ENCODE results near the gene EHBP1.

The EHBP1 gene

GRCh38 chr2:62787386-62787785, 81.9 kb downstream of the EHBP1 start:
- ChIA-PET POLR2A (no interaction called here), CTCF (interaction anchor here (0.8 to 4.8 kb wide), 14 partner anchors 9 to 766 kb away, joined by 3 to 41 read pairs (median 4); no protein-coding TSS in a partner anchor)
- TF ChIP-seq, protein P1, sequence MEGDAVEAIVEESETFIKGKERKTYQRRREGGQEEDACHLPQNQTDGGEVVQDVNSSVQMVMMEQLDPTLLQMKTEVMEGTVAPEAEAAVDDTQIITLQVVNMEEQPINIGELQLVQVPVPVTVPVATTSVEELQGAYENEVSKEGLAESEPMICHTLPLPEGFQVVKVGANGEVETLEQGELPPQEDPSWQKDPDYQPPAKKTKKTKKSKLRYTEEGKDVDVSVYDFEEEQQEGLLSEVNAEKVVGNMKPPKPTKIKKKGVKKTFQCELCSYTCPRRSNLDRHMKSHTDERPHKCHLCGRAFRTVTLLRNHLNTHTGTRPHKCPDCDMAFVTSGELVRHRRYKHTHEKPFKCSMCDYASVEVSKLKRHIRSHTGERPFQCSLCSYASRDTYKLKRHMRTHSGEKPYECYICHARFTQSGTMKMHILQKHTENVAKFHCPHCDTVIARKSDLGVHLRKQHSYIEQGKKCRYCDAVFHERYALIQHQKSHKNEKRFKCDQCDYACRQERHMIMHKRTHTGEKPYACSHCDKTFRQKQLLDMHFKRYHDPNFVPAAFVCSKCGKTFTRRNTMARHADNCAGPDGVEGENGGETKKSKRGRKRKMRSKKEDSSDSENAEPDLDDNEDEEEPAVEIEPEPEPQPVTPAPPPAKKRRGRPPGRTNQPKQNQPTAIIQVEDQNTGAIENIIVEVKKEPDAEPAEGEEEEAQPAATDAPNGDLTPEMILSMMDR (IDR thresholded peaks at IDR 0.05; ENCODE audit: insufficient read depth, low read length, missing control alignments), result peak; percentile 6
- H3K4me3 ChIP-seq (ENCODE audit: low read depth, low read length), result no peak overlapping the region
- DNase-seq (ENCODE audit: low read depth, low spot score), result no peak

GRCh38 chr2:62789518-62789917, 84.0 kb downstream of the EHBP1 start:
- H3K4me3 ChIP-seq (ENCODE audit: low read depth, low read length), result no peak overlapping the region
- no peak for DNase-seq (ENCODE audit: low read depth, low spot score)
- ChIA-PET POLR2A (interaction anchor here (0.7 kb wide), 1 partner anchor 21 kb away, joined by 3 read pairs; no protein-coding TSS in a partner anchor), CTCF (interaction anchor here (2.7 kb wide), 1 partner anchor 698 kb away, joined by 13 read pairs; no protein-coding TSS in a partner anchor)
- TF ChIP-seq, protein P1 (IDR thresholded peaks at IDR 0.05; ENCODE audit: insufficient read depth, low read length, missing control alignments), result no peak

- no peak for DNase-seq (ENCODE audit: low read depth, low spot score)
- POLR2A ChIA-PET, result interaction anchor here (0.7 kb wide), 1 partner anchor 22 kb away, joined by 3 read pairs; no protein-coding TSS in a partner anchor
- H3K4me3 ChIP-seq (ENCODE audit: low read depth, low read length), result no peak overlapping the region
- TF ChIP-seq, protein P1 (IDR thresholded peaks at IDR 0.05; ENCODE audit: insufficient read depth, low read length, missing control alignments), result no peak
- CTCF ChIA-PET, result interaction anchor here (1.6 kb wide), 1 partner anchor 333 kb away, joined by 5 read pairs; no protein-coding TSS in a partner anchor
Measured at GRCh38 chr2:62789918-62790317, 84.4 kb downstream of the EHBP1 start.

- DNase-seq (ENCODE audit: low read depth, low spot score), result no peak
- TF ChIP-seq, protein P1 (IDR thresholded peaks at IDR 0.05; ENCODE audit: insufficient read depth, low read length, missing control alignments), result no peak
- POLR2A ChIA-PET, result no interaction called here
- H3K4me3 ChIP-seq (ENCODE audit: low read depth, low read length), result no peak overlapping the region
- CTCF ChIA-PET, result interaction anchor here (0.7 kb wide), 1 partner anchor 38 kb away, joined by 3 read pairs; no protein-coding TSS in a partner anchor
Measured at GRCh38 chr2:62792408-62792807, 86.9 kb downstream of the EHBP1 start.

DNA sequence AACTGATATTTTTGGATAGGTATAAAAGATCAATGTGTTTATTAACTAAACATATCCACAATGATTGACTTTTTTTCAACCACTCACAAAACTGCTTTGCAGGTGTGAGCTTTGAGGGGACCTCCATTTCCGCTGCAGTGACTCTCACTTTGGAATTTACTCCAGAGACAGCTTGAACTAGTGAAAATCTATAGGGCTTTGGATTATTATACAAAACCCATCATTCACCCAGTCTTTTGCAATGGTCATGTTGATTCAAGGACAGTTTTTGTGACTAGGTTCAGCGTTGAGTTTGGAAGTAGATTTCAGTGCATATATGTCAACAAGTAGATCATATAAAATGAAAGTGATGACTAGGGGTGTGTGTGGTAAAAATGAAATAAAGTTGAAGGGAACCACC, 87.7 kb downstream of the EHBP1 start:
- no peak overlapping the region for H3K4me3 ChIP-seq (ENCODE audit: low read depth, low read length)
- ChIA-PET CTCF (interaction anchor here (1.2 kb wide), 1 partner anchor 11 kb away, joined by 3 read pairs; no protein-coding TSS in a partner anchor), POLR2A (no interaction called here)
- no peak for DNase-seq (ENCODE audit: low read depth, low spot score)
- TF ChIP-seq, protein P1 (IDR thresholded peaks at IDR 0.05; ENCODE audit: insufficient read depth, low read length, missing control alignments), result no peak

DNA sequence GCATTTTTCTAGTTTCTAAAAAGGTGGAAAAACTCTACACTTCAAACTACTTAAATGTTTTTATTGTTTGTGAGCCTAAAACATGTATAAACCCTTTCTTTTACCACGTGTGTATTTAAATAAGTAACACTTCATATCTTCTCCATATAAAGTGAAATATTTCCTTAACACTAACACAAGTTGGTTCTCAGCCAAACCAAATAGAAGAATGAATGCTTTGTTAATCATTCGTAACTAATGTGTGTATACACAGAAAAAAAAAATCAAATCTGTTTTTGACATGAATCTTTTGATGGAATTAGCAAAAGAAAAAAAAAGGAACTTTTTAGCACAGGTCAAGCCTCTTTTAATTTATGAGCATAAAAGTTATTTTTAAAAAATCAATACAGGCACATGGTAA, 89.3 kb downstream of the EHBP1 start:
- ChIA-PET POLR2A (no interaction called here), CTCF (interaction anchor here (1.2 kb wide), 1 partner anchor 9 kb away, joined by 3 read pairs; no protein-coding TSS in a partner anchor)
- TF ChIP-seq, protein P1 (IDR thresholded peaks at IDR 0.05; ENCODE audit: insufficient read depth, low read length, missing control alignments), result no peak
- no peak for DNase-seq (ENCODE audit: low read depth, low spot score)
- H3K4me3 ChIP-seq (ENCODE audit: low read depth, low read length), result no peak overlapping the region

Measured in AG04449 (cell line).